SU-DHL-6 (cell line): ENCODE measurements around the gene NAA80.

Experiments used
- EZH2phosphoT487 ChIP-seq: fragments of 200-600 bp; sonication (generic), shearing (Covaris generic); conservative IDR thresholded peaks from 2 replicates; pipeline ENCODE4 v1.6.1; 2018; ENCODE audit warnings: mild to moderate bottlenecking, antibody characterized with exemption, low read length, moderate library complexity, mixed read lengths
- TF ChIP-seq, protein P1 (sequence below): fragments of 200-600 bp; sonication (generic); IDR thresholded peaks from one replicate; pipeline ENCODE4 v1.5.1; 2017; ENCODE audit warnings: antibody characterized with exemption, mild to moderate bottlenecking, low read length, moderate library complexity; ENCODE audit not compliant: insufficient read depth, poor library complexity, severe bottlenecking

DNA sequence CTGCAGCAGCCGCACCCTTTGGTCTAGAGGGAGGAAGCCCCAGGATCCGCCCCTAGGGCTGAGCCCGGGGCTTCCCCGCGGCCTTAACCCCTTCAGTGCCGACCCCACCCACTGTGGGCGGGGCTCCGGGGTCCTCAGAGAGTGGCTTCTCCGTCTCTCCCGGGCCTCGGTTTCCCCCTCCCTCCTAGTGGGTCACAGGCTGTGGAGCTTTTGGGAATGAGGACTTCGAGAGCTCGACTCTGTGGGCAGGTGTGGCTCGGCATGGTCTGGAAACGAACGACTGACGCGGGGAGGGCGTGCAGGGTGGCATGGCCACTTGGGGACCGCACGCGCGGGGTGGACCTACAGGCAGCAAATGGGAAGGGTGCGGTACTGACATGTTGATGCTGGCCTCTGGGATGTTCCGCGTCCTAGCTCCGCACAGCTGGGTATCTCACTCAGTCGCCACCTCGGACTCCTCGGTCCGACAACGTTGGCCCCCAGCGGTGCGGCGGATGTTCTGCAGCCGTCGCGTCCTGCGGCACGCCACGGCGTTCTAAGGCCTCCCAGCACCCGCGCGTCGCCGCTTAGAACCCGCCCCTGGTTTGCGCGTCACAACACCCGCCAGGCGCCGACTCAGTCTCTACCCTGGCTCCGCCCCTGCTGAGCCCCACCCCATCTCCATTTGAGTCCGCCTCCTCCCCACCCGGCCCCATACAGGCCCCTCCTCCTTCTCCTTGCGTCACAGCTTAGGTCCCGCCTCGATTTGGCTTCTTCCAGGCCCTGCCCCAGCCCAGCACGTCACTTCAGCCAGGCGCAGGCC, at the start of gene NAA80, which contains the start of gene HYAL3:
- no peak for TF ChIP-seq EZH2phosphoT487
- TF ChIP-seq, protein P1, sequence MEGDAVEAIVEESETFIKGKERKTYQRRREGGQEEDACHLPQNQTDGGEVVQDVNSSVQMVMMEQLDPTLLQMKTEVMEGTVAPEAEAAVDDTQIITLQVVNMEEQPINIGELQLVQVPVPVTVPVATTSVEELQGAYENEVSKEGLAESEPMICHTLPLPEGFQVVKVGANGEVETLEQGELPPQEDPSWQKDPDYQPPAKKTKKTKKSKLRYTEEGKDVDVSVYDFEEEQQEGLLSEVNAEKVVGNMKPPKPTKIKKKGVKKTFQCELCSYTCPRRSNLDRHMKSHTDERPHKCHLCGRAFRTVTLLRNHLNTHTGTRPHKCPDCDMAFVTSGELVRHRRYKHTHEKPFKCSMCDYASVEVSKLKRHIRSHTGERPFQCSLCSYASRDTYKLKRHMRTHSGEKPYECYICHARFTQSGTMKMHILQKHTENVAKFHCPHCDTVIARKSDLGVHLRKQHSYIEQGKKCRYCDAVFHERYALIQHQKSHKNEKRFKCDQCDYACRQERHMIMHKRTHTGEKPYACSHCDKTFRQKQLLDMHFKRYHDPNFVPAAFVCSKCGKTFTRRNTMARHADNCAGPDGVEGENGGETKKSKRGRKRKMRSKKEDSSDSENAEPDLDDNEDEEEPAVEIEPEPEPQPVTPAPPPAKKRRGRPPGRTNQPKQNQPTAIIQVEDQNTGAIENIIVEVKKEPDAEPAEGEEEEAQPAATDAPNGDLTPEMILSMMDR = peak; percentile 18
